Uterus (tissue), 2 donors: Measurements from ENCODE around the gene ACADVL.

Source experiments
- POLR2A ChIP-seq, 2 donors: fragments of 450-650 bp; IDR thresholded peaks; one replicate each; pipeline ENCODE4 v1.6.1; 2016; ENCODE audit warnings: antibody characterized with exemption in 2 of 2, mild to moderate bottlenecking in 1 of 2, moderate library complexity in 1 of 2
- TF ChIP-seq, protein P1 (sequence below), 4 experiments: fragments of 200-600 bp in 2 of 4; fragments of 450-650 bp in 2 of 4; sonication (generic) in 2 of 4; IDR thresholded peaks; one replicate each; pipeline ENCODE4 v1.5.1; 2016 to 2019; ENCODE audit warnings: antibody characterized with exemption in 4 of 4, mild to moderate bottlenecking in 2 of 4, moderate library complexity in 1 of 4

DNA sequence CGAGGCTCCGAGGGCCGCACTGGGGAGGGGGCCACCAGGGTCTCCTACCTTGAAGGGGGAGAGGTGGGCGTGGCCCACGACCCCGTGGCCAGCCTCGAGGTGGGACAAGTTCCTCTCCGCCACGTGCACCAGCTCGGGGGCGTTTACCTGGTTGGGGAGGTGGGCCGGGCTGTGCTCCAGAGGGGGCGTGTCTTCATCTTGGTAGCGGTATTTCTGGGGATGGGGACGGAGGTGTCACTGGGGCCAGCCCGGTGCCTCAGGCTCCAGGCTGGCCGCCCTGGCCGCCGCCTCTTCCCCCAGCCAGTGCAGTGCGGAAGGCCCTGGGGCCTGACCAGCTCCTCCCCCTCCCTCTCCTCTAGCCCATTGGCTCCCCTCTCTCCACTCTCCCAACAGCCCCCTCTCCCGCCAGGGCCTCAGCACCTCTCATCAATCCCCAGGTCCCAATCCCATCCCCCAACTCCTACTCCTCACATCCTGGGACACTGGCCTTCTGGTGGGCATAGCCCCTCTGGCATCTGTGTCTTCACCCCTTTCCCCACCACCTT, 11.6 kb upstream of the ACADVL start:
- TF ChIP-seq, protein P1, sequence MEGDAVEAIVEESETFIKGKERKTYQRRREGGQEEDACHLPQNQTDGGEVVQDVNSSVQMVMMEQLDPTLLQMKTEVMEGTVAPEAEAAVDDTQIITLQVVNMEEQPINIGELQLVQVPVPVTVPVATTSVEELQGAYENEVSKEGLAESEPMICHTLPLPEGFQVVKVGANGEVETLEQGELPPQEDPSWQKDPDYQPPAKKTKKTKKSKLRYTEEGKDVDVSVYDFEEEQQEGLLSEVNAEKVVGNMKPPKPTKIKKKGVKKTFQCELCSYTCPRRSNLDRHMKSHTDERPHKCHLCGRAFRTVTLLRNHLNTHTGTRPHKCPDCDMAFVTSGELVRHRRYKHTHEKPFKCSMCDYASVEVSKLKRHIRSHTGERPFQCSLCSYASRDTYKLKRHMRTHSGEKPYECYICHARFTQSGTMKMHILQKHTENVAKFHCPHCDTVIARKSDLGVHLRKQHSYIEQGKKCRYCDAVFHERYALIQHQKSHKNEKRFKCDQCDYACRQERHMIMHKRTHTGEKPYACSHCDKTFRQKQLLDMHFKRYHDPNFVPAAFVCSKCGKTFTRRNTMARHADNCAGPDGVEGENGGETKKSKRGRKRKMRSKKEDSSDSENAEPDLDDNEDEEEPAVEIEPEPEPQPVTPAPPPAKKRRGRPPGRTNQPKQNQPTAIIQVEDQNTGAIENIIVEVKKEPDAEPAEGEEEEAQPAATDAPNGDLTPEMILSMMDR (IDR thresholded peaks at IDR 0.05), result no peak
- TF ChIP-seq POLR2A (IDR thresholded peaks at IDR 0.05), result no peak
